Activated T-helper 1 cell treated with anti-CD3 and anti-CD28 coated beads, Interleukin-2, amount 50 U/mL, for 16 hours (primary cell): Measurements from ENCODE around the gene MEDAG.
"Not testable (repeated sequence)": the region's sequence is repeated elsewhere in the genome, so short reads cannot be mapped to it uniquely, and the experiment has no call there.

Source experiments
- DNase-seq, 2 donors: peaks; one replicate each; pipeline ENCODE4 v3.0.0-alpha.2; 2020; ENCODE audit warnings: low read depth in 1 of 2, low spot score in 1 of 2

Gene MEDAG

GRCh38 chr13:30906411-30907051 is 460 bp downstream of the MEDAG start:
- DNase-seq, result no peak

GRCh38 chr13:30907121-30907861 is 1.2 kb downstream of the MEDAG start:
- no peak for DNase-seq

GRCh38 chr13:30908416-30908980 is 2.4 kb downstream of the MEDAG start:
- DNase-seq, result no peak

- no peak for DNase-seq
Observed at GRCh38 chr13:30910676-30911075, 4.6 kb downstream of the MEDAG start.

GRCh38 chr13:30915691-30916541 is 9.8 kb downstream of the MEDAG start:
- no peak for DNase-seq

DNA sequence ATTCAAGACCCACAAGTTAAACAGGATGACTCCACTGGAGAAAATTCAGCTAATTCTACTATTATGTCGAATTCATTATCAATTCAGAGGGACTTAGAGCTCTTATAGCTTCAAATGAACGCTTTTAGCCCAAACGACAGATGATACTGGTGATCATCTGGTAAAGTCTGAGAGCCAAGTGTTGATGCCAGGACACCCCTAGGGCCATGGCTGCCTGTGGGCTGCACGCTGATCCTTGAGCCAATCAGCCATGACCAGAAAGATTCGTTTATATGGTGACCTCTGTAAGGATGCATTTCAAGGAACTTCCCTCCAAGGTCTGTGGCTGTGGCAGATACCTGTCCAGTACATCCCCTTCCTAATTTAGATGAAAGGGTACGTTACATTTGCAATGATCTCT is 10.9 kb downstream of the MEDAG start:
- no peak for DNase-seq

DNA sequence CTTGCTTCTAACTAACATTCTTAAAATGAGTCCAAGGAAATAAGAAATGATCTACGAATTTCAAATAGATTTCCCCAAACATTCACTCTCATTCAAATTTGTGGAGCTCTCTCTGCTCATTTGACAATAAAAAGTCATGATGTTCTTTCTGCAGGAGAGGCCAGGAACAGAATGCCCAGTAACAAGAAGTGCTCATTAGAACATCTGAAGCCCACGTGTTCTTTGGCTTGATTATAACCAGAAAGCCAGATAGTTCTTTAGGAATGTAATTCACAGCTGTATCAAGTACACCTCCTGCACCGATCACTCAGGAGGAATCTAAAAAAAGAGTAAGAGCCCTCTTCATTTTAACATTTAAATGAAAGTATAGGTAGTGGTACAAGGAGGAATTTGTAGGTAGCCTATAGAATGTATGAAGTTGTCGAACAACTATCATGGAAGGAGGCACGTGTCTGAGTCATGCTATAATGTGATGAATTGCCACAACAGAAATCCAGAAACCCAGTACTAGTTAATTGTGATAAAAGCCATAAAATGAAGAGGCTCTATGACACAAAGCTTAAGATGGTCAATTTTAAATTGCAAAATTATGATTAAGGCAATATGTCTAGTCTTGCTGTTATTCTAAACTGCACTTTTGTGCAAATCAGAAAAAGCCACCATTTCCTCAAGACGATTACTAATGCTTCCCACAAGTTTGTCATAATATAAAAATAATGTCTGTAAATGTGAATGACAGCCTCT is 12.8 kb downstream of the MEDAG start:
- no peak for DNase-seq

DNA sequence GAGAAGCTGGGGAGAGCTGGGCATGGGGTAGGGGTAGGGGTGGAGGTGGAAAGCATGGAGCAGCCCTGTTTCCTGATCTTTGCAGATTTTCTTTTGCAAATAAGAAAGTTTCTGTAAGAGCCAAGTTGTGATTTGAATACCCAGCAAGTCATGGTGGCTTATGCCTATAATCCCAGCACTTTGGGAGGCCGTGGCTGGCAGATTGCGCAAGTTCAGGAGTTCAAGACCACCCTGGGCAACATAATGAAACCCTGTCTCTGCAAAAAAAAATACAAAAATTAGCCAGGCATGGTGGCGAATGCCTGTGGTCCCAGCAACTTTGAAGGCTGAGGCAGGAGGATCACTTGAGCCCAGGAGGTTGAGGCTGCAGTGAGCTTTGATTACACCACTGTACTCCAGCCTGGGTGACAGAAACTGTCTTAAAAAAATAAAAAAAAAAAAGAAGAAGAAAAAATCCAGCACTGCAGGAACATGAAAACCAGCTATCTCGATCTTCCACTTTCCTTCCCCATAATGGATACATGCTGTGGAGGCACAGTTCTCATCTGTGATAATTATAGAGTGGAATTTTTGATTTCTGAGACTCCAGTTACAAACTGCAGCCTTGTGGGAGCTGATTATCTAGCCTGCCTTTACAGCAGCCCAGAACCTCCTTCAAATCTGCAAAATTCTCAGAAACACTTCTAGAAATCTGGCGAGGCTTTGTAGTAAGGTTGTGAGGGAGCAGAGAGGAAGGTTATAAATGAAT is 14.3 kb downstream of the MEDAG start:
- no peak for DNase-seq

DNA sequence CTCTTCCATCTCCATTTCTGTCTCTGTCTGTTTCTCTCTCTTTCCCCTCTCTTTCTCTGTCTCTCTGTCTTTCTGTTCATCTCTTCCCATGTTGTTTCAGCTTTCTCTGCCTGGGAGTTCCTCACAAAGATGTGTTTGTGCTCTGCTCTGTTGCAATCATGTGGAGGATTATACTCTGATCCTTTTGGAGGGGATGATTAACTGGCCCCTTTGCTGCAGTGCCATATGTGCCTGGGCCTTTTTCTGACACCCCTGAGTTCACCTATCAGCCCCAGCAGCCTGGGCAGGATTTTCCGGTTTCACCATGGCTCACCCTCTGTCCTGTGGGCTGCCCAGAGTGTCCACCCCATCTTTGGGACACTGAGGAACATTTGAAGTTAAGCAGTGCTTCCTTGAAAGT is 17.3 kb downstream of the MEDAG start:
- DNase-seq, result no peak

- DNase-seq, result no peak
Observed at GRCh38 chr13:30924721-30925120, 18.6 kb downstream of the MEDAG start.

GRCh38 chr13:30925429-30925828 is 19.4 kb downstream of the MEDAG start:
- DNase-seq, result no peak

DNA sequence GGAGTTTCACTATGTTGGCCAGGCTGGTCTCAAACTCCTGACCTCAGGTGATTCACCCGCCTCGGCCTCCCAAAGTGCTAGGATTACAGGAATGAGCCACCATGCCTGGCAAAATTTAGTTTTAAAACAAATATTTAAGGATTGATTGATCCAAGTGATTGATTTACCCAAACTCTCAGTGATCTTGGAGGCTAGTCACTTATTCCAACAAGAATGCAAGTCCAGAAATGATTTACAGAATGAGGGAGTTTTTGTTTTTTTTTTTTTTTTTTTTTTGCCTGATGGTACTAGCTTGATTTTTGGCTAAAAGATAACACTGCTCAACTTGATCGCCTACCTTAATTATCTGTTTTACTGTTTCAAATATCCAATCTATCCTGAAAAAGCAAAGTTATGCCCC is 20.7 kb downstream of the MEDAG start:
- DNase-seq, result no peak

GRCh38 chr13:30927188-30927587 is 21.1 kb downstream of the MEDAG start:
- not testable (repeated sequence) for DNase-seq

DNA sequence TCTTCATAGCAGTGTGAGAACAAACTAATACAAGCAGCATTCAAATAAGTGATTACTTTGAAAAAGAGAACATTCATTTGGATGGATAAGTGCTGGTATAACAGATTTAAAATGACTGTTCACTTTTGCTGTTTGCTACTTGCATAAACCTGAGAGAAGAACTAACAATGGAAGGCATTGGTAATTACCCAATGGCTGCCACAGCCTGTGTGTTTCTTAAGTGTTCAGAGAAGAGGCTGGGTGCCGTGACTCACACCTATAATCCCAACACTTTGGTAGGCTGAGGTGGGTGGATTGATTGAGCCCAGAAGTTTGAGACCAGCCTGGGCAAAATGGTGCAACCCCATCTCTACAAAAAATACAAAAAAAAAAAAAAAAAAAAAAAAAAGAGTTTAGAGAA is 21.5 kb downstream of the MEDAG start:
- no peak for DNase-seq

DNA sequence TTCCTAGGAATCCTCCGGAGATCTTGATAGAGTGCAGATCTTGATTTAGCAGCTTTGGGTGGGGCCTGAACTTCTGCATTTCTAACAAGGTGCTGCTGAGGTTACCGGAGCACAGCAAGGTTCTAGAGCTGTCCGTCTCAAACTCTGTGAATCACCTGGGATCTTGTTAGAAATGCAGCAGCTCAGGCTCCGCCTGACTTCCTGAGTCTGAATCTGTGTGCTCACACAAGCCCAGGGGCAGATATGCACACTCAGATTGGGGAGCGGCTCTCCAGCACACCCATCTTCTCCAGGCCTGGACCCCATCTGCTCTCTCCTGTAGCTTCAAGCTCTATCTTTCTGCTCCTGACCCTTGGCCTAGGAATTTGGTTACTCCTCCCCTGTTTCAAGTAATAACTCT is 22.9 kb downstream of the MEDAG start:
- DNase-seq, result no peak

GRCh38 chr13:30932481-30933353 is 26.6 kb downstream of the MEDAG start, which contains the start of gene TEX26:
TEX26 (plus strand) TSS chr13:30932656; CDS start chr13:30932716, 60 bp downstream.
- DNase-seq, result no peak

GRCh38 chr13:30933354-30933670 is 27.2 kb downstream of the MEDAG start:
- DNase-seq, result no peak

DNA sequence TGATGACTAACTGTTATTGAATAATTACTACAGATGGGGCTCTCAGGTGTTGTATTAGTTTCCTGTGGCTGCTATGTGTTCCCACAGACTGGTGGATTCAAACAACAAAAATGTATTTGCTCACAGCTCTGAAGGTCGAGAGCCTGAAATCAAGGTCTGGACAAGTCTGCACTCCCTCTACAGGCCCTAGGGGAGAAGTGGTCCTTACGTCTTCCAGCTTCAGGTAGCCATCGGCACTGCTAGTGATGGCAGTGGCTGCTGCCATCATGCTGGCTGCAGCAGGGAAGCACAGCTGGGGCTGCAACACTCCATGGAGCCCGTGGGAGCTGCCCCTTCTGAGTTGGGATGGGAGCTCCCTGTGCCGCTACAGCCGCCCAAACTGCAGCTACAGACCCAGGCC is 28.3 kb downstream of the MEDAG start:
- no peak for DNase-seq

GRCh38 chr13:30934803-30935202 is 28.7 kb downstream of the MEDAG start:
- no peak for DNase-seq
